GM21447 (cell line): ENCODE data around the gene AP3D1.

Experiments
- ATAC-seq: cut with Tn5 transposase; IDR thresholded peaks from one replicate; pipeline ENCODE4 v1.9.1; 2021; ENCODE audit not compliant: unreplicated experiment

AP3D1 gene

GRCh38 chr19:2113439-2114211 lies 37.7 kb downstream of the AP3D1 start:
- no peak for ATAC-seq

GRCh38 chr19:2112516-2113320 lies 38.6 kb downstream of the AP3D1 start:
- no peak for ATAC-seq

DNA sequence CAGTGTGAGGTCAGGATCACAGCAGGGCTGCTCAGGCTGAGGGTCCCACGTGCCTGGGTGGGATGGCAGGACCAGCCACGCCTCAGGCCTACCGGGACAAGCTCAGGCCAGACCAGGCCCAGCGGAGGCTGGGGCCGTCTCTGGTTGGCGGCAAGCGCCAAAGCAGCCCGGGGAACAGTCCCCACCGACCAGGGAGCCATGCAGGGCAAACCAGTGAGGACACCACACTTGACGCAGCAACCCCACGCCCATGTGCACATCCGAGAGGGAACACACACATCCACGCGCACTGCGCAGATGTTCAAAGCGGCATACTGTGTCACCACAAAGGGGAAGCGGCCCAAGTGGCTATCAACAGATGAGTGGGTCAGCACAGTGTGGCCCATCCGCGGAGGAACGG lies 39.5 kb downstream of the AP3D1 start:
- ATAC-seq: no peak

DNA sequence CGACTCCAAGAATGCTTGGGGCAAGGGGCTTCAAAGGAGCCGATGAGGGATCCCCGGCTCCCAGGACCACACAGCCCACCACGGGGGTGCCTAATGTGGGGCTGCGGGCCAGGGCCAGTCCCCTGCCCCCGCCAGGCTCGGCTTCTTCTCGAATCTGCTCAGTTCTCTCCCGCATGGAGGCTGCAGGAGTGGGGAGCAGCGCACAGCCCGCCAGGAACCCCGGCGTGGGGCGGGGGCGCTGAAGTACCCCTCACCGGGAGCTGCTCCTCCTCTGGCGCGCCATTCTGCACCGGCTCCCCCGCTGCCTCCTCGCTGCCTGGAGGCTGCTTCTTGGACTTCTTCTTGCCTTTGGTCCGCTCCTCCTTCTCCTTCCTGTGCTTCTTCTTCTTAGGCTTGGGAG lies 39.9 kb downstream of the AP3D1 start:
- no peak for ATAC-seq

GRCh38 chr19:2110822-2111221 lies 40.5 kb downstream of the AP3D1 start:
- ATAC-seq: no peak

DNA sequence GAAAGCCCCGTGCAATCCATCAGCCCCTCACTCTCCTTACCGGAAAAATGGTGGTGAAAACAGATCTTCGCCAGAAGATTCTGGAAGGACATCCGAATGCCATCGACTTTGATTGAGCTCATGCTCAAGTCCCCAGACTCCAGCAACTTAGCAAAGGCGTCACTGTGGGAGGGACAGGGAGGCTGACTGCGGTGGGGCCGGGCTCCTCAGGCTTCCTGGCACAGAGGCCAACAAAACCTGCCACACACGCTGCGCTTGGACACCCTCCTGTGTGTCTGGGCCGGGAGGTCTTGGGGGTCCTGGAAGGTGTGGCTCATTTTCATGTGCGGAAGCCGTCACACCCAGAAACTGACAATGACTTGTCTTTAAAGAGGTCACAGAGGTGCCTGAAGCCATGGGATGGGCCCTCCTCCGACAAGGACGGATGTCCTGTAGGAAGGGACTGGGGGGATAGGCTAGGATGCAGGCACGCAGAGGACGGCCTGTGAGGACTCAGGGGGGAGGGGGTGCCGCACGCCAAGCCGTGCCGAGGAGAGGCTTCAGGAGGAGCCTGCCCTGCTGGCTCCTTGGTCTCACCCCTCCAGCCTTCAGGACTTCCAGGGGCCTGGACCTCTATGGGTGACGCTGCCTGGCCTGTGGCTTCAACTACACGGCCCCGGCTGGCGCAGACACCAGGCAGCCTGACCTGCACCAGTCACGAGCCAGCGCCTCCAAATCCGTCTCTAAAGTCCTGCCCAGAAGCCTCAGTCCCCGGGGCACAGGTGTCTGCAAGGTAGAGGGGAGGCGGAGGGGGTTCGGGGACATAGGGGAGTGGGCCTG lies 42.1 kb downstream of the AP3D1 start:
- ATAC-seq: no peak

- ATAC-seq: no peak
Measured at GRCh38 chr19:2108251-2109016, 42.9 kb downstream of the AP3D1 start.

- no peak for ATAC-seq
Measured at GRCh38 chr19:2103045-2103707, 48.2 kb downstream of the AP3D1 start.

DNA sequence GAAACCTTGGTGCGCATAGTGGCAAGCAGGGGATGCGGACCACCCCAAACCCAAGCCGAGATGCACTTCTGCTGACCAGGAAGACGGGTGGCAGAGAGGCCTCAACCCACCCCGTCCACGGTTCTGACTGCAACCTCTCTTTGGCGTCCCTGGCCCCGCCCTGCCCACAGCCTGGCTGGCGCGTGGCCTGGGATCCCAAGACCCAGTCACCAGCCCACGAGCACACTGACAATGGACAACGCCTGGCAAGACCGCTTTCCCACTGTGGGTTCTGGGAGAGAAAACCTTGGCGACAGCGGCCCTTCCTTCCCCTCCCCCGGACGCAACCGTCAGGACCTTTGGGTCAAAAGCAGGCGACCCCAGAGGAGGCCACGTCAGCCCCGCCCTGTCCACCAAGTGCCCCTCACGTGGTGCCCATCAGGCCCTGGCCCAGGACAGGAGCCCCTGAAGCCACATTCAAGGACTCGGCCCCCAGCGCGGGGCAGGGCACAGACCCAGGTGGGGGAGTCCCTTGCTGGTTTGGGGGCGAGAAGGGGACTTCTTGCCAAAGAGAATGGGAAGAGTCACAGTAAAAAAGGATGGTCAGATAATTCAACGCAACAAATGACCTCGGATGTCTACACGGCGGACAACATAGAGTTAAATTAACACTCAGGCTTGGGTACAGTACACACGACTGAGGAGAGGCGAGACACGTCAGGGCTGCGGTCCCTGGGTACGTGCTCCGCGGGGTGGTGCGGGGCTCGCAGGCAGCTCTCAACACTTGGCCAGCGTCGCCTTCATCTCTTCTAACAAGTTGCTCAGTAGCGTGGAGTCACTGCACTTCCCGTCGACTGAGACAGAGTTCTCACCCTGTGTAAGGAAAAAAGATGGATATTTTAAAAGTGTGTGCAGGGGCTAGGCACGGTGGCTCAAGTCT lies 49.7 kb downstream of the AP3D1 start:
- no peak for ATAC-seq

DNA sequence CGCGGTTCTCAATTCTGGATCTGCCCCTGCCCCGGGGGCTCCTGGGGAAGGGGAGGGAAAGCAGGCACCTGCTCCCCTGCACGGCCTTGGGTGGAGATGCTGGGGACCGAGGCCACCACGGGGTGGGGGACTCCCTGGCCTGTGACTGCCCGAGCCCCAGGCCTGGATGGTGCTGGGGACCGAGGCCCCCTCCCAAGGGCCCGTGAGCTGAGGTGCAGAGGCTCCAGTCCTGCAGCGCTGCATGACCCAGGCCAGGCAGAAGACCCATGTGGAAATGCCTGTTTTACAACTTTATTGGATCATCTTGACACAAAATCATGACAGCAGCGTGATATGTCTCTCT lies 50.7 kb downstream of the AP3D1 start:
- no peak for ATAC-seq

GRCh38 chr19:2099937-2100718 lies 51.2 kb downstream of the AP3D1 start:
- ATAC-seq: no peak

- no peak for ATAC-seq
Measured at GRCh38 chr19:2099054-2099501, 52.3 kb downstream of the AP3D1 start.

DNA sequence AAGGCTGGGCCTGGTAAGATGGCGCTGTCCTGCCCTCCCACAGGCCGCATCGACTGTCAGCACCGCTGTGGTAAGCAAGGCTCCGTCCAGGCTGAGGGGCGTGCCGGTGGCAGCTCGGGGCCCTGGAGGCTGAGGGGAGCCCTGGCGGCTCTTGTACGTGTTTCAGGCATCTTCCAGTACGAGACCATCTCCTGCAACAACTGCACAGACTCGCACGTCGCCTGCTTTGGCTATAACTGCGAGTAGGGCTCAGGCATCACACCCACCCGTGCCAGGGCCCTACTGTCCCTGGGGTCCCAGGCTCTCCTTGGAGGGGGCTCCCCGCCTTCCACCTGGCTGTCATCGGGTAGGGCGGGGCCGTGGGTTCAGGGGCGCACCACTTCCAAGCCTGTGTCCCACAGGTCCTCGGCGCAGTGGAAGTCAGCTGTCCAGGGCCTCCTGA lies 53.5 kb downstream of the AP3D1 start:
- ATAC-seq: no peak

- ATAC-seq: no peak
Measured at GRCh38 chr19:2097203-2097885, 54.0 kb downstream of the AP3D1 start.

GRCh38 chr19:2096480-2097202 lies 54.7 kb downstream of the AP3D1 start, which contains the start of gene IZUMO4:
Gene IZUMO4 (plus strand): TSS chr19:2096915. CDS start chr19:2096946, 31 bp downstream.
- peak; percentile 52 for ATAC-seq

GRCh38 chr19:2096034-2096479 lies 55.3 kb downstream of the AP3D1 start, which contains the start of gene MOB3A:
Gene MOB3A (minus strand): TSS chr19:2096326. CDS start chr19:2078560, 17,766 bp downstream.
- ATAC-seq: peak; percentile 23
